ENCODE data around the gene PPM1B.

PPM1B gene

GRCh38 chr2:44124500-44124899 is 44.2 kb upstream of the PPM1B start:
- Histone ChIP-seq H2BK12ac (ENCODE audit: low read length) (no peak overlapping the region), H3K14ac (ENCODE audit: low read length) (no peak overlapping the region), H3K4me1 (ENCODE audit: control insufficient read depth in 1 of 2, insufficient read depth in 2 of 2, low read length in 2 of 2) (no peaks in the 10 kb centered on the region), H2BK120ac (ENCODE audit: insufficient read depth, low read length, poor library complexity) (no peak overlapping the region), H4K91ac (ENCODE audit: low read depth, low read length) (no peak overlapping the region), H2AK5ac (ENCODE audit: low read length) (no peak overlapping the region), H3K9me3 (ENCODE audit: insufficient read depth, low read depth, low read length) (no peaks in the 10 kb centered on the region), H3K23ac (ENCODE audit: low read length) (no peak overlapping the region), H3K27ac (ENCODE audit: low read depth, low read length) (no peak overlapping the region), H4K12ac (ENCODE audit: low read depth, low read length) (no peak overlapping the region), H3K4ac (ENCODE audit: low read depth, low read length) (no peak overlapping the region), H3K79me1 (ENCODE audit: low read length) (no peaks in the 10 kb centered on the region), H2AFZ (ENCODE audit: insufficient read depth, low read length, poor library complexity) (no peak overlapping the region), H3K79me2 (ENCODE audit: control insufficient read depth, insufficient read depth, low read length, poor library complexity) (no peaks in the 10 kb centered on the region), H2BK5ac (ENCODE audit: low read depth, low read length, poor library complexity) (no peak overlapping the region), H3K36me3 (ENCODE audit: control insufficient read depth in 1 of 2, insufficient read depth in 2 of 2, low read length in 2 of 2) (no peaks in the 10 kb centered on the region), H4K8ac (ENCODE audit: low read depth, low read length) (no peak overlapping the region), H3K4me3 (ENCODE audit: low read depth, low read length) (no peak overlapping the region), H3K4me2 (ENCODE audit: low read length) (no peak overlapping the region), H3K27me3 (ENCODE audit: insufficient read depth, low read length) (no peaks in the 10 kb centered on the region), H3K9ac (ENCODE audit: low read length) (no peak overlapping the region), H3K18ac (ENCODE audit: low read length) (no peak overlapping the region)
- DNase-seq = no peak
- no CpG with 5 or more reads among the region's 5 CpGs for WGBS (ENCODE audit: extremely low coverage, insufficient coverage, insufficient read length)

GRCh38 chr2:44126106-44126797 is 42.4 kb upstream of the PPM1B start:
- Histone ChIP-seq H3K23ac (ENCODE audit: low read length) (no peak overlapping the region), H2BK5ac (ENCODE audit: low read depth, low read length, poor library complexity) (no peak overlapping the region), H2BK120ac (ENCODE audit: insufficient read depth, low read length, poor library complexity) (no peak overlapping the region), H2BK12ac (ENCODE audit: low read length) (no peak overlapping the region), H3K14ac (ENCODE audit: low read length) (no peak overlapping the region), H3K4me2 (ENCODE audit: low read length) (no peak overlapping the region), H3K9me3 (ENCODE audit: insufficient read depth, low read depth, low read length) (no peaks in the 10 kb centered on the region), H2AK5ac (ENCODE audit: low read length) (no peak overlapping the region), H3K27me3 (ENCODE audit: insufficient read depth, low read length) (no peaks in the 10 kb centered on the region), H3K4me3 (ENCODE audit: low read depth, low read length) (no peak overlapping the region), H3K79me2 (ENCODE audit: control insufficient read depth, insufficient read depth, low read length, poor library complexity) (no peaks in the 10 kb centered on the region), H3K9ac (ENCODE audit: low read length) (no peak overlapping the region), H3K36me3 (ENCODE audit: control insufficient read depth in 1 of 2, insufficient read depth in 2 of 2, low read length in 2 of 2) (no peaks in the 10 kb centered on the region), H3K4me1 (ENCODE audit: control insufficient read depth in 1 of 2, insufficient read depth in 2 of 2, low read length in 2 of 2) (no peaks in the 10 kb centered on the region), H4K8ac (ENCODE audit: low read depth, low read length) (no peak overlapping the region), H3K18ac (ENCODE audit: low read length) (no peak overlapping the region), H4K91ac (ENCODE audit: low read depth, low read length) (no peak overlapping the region), H4K12ac (ENCODE audit: low read depth, low read length) (no peak overlapping the region), H3K4ac (ENCODE audit: low read depth, low read length) (no peak overlapping the region), H3K27ac (ENCODE audit: low read depth, low read length) (no peak overlapping the region), H2AFZ (ENCODE audit: insufficient read depth, low read length, poor library complexity) (no peak overlapping the region), H3K79me1 (ENCODE audit: low read length) (no peaks in the 10 kb centered on the region)
- WGBS (ENCODE audit: extremely low coverage, insufficient coverage, insufficient read length) = no CpG with 5 or more reads among the region's 5 CpGs
- peak; percentile 31 to 59 for DNase-seq

- Histone ChIP-seq H3K18ac (ENCODE audit: low read length) (no peak overlapping the region), H3K27ac (ENCODE audit: low read depth, low read length) (no peak overlapping the region), H3K79me1 (ENCODE audit: low read length) (peaks cover 2% of the 10 kb centered on the region), H4K8ac (ENCODE audit: low read depth, low read length) (no peak overlapping the region), H2BK12ac (ENCODE audit: low read length) (no peak overlapping the region), H3K79me2 (ENCODE audit: control insufficient read depth, insufficient read depth, low read length, poor library complexity) (no peaks in the 10 kb centered on the region), H3K4me1 (ENCODE audit: control insufficient read depth in 1 of 2, insufficient read depth in 2 of 2, low read length in 2 of 2) (no peaks in the 10 kb centered on the region), H2BK5ac (ENCODE audit: low read depth, low read length, poor library complexity) (no peak overlapping the region), H3K9me3 (ENCODE audit: insufficient read depth, low read depth, low read length) (no peaks in the 10 kb centered on the region), H3K4me2 (ENCODE audit: low read length) (no peak overlapping the region), H3K4ac (ENCODE audit: low read depth, low read length) (no peak overlapping the region), H3K36me3 (ENCODE audit: control insufficient read depth in 1 of 2, insufficient read depth in 2 of 2, low read length in 2 of 2) (no peaks in the 10 kb centered on the region), H2BK120ac (ENCODE audit: insufficient read depth, low read length, poor library complexity) (no peak overlapping the region), H2AK5ac (ENCODE audit: low read length) (no peak overlapping the region), H3K27me3 (ENCODE audit: insufficient read depth, low read length) (no peaks in the 10 kb centered on the region), H4K12ac (ENCODE audit: low read depth, low read length) (no peak overlapping the region), H4K91ac (ENCODE audit: low read depth, low read length) (no peak overlapping the region), H3K4me3 (ENCODE audit: low read depth, low read length) (no peak overlapping the region), H3K14ac (ENCODE audit: low read length) (no peak overlapping the region), H3K23ac (ENCODE audit: low read length) (no peak overlapping the region), H3K9ac (ENCODE audit: low read length) (no peak overlapping the region), H2AFZ (ENCODE audit: insufficient read depth, low read length, poor library complexity) (no peak overlapping the region)
- WGBS (ENCODE audit: extremely low coverage, insufficient coverage, insufficient read length) = no CpG with 5 or more reads among the region's 4 CpGs
- no peak for DNase-seq
These were observed 38.2 kb upstream of the PPM1B start for GRCh38 chr2:44130441-44130840.

GRCh38 chr2:44131177-44131576 is 37.5 kb upstream of the PPM1B start:
- Histone ChIP-seq H3K27me3 (ENCODE audit: insufficient read depth, low read length) (no peaks in the 10 kb centered on the region), H3K18ac (ENCODE audit: low read length) (no peak overlapping the region), H3K9me3 (ENCODE audit: insufficient read depth, low read depth, low read length) (no peaks in the 10 kb centered on the region), H3K4me2 (ENCODE audit: low read length) (no peak overlapping the region), H2AFZ (ENCODE audit: insufficient read depth, low read length, poor library complexity) (no peak overlapping the region), H4K8ac (ENCODE audit: low read depth, low read length) (no peak overlapping the region), H3K23ac (ENCODE audit: low read length) (no peak overlapping the region), H3K4ac (ENCODE audit: low read depth, low read length) (no peak overlapping the region), H3K79me2 (ENCODE audit: control insufficient read depth, insufficient read depth, low read length, poor library complexity) (no peaks in the 10 kb centered on the region), H3K79me1 (ENCODE audit: low read length) (peaks cover 2% of the 10 kb centered on the region), H3K4me1 (ENCODE audit: control insufficient read depth in 1 of 2, insufficient read depth in 2 of 2, low read length in 2 of 2) (no peaks in the 10 kb centered on the region), H3K14ac (ENCODE audit: low read length) (no peak overlapping the region), H2BK12ac (ENCODE audit: low read length) (no peak overlapping the region), H2AK5ac (ENCODE audit: low read length) (no peak overlapping the region), H4K91ac (ENCODE audit: low read depth, low read length) (no peak overlapping the region), H3K9ac (ENCODE audit: low read length) (no peak overlapping the region), H2BK5ac (ENCODE audit: low read depth, low read length, poor library complexity) (no peak overlapping the region), H4K12ac (ENCODE audit: low read depth, low read length) (no peak overlapping the region), H3K36me3 (ENCODE audit: control insufficient read depth in 1 of 2, insufficient read depth in 2 of 2, low read length in 2 of 2) (no peaks in the 10 kb centered on the region), H3K27ac (ENCODE audit: low read depth, low read length) (no peak overlapping the region), H3K4me3 (ENCODE audit: low read depth, low read length) (no peak overlapping the region), H2BK120ac (ENCODE audit: insufficient read depth, low read length, poor library complexity) (no peak overlapping the region)
- no peak for DNase-seq

Measured in trophoblast cell (in vitro differentiated cells and primary cell).